Esophagus muscularis mucosa (tissue), 4 donors: ENCODE measurements around the gene EXOC7.

Experiments
- EP300 ChIP-seq: sonication (generic); formaldehyde crosslinking; IDR thresholded peaks from one replicate; pipeline ENCODE4 v1.6.1; 2017; ENCODE audit warnings: antibody characterized with exemption
- POLR2A ChIP-seq: fragments of 450-650 bp; IDR thresholded peaks from one replicate; pipeline ENCODE4 v1.6.1; 2017; ENCODE audit warnings: antibody characterized with exemption, moderate library complexity, mild to moderate bottlenecking, low read depth
- POLR2AphosphoS5 ChIP-seq, 2 donors: sonication (generic); formaldehyde crosslinking; IDR thresholded peaks; one replicate each; pipeline ENCODE4 v1.6.1; 2017; ENCODE audit warnings: antibody characterized with exemption in 2 of 2
- TF ChIP-seq, protein P1 (sequence below), 3 experiments: fragments of 200-600 bp in 2 of 3; fragments of 450-650 bp in 1 of 3; sonication (generic) in 2 of 3; IDR thresholded peaks; one replicate each; pipeline ENCODE4 v1.5.1; 2017 to 2019; ENCODE audit warnings: antibody characterized with exemption in 3 of 3, mild to moderate bottlenecking in 2 of 3, moderate library complexity in 1 of 3

- TF ChIP-seq POLR2A = no peak
- TF ChIP-seq, protein P1, sequence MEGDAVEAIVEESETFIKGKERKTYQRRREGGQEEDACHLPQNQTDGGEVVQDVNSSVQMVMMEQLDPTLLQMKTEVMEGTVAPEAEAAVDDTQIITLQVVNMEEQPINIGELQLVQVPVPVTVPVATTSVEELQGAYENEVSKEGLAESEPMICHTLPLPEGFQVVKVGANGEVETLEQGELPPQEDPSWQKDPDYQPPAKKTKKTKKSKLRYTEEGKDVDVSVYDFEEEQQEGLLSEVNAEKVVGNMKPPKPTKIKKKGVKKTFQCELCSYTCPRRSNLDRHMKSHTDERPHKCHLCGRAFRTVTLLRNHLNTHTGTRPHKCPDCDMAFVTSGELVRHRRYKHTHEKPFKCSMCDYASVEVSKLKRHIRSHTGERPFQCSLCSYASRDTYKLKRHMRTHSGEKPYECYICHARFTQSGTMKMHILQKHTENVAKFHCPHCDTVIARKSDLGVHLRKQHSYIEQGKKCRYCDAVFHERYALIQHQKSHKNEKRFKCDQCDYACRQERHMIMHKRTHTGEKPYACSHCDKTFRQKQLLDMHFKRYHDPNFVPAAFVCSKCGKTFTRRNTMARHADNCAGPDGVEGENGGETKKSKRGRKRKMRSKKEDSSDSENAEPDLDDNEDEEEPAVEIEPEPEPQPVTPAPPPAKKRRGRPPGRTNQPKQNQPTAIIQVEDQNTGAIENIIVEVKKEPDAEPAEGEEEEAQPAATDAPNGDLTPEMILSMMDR (IDR thresholded peaks at IDR 0.05) = no peak
- TF ChIP-seq EP300 = no peak
- no peak for TF ChIP-seq POLR2AphosphoS5 (IDR thresholded peaks at IDR 0.05)
These were observed 28.9 kb downstream of the EXOC7 start, which contains the start of gene GALR2 for GRCh38 chr17:76074390-76075363.
